AG09309 (cell line): ENCODE data around the gene UGT2B7.

Experiments
- DNase-seq: peaks from one replicate; pipeline ENCODE4 v3.0.0-alpha.2; 2010; ENCODE audit warnings: low read depth
- H3K4me3 ChIP-seq: 2 replicates; pipeline ENCODE4 v1.5.1; 2011; ENCODE audit warnings: mild to moderate bottlenecking, low read depth, low read length, moderate library complexity; ENCODE audit not compliant: control insufficient read depth
- CTCF ChIP-seq: IDR thresholded peaks from 2 replicates; pipeline ENCODE4 v1.5.1; 2011; ENCODE audit warnings: mild to moderate bottlenecking, low read depth, low read length, inconsistent platforms; ENCODE audit not compliant: insufficient read depth, control insufficient read depth; ENCODE audit errors: missing control alignments

The UGT2B7 gene

GRCh38 chr4:69088473-69088872 is 7.8 kb upstream of the UGT2B7 start:
- DNase-seq, result no peak
- no peak overlapping the region for H3K4me3 ChIP-seq
- no peak for TF ChIP-seq CTCF

- no peak for TF ChIP-seq CTCF
- no peak overlapping the region for H3K4me3 ChIP-seq
- no peak for DNase-seq
Observed at GRCh38 chr4:69089388-69089787, 6.9 kb upstream of the UGT2B7 start.

GRCh38 chr4:69092190-69092589 is 4.1 kb upstream of the UGT2B7 start:
- no peak for DNase-seq
- H3K4me3 ChIP-seq, result no peak overlapping the region
- TF ChIP-seq CTCF, result no peak

- DNase-seq, result no peak
- no peak overlapping the region for H3K4me3 ChIP-seq
- TF ChIP-seq CTCF, result no peak
Observed at GRCh38 chr4:69092980-69093568, 3.2 kb upstream of the UGT2B7 start.

GRCh38 chr4:69093681-69094080 is 2.6 kb upstream of the UGT2B7 start:
- TF ChIP-seq CTCF, result no peak
- no peak for DNase-seq
- H3K4me3 ChIP-seq, result no peak overlapping the region

GRCh38 chr4:69095301-69095731 is 958 bp upstream of the UGT2B7 start:
- no peak overlapping the region for H3K4me3 ChIP-seq
- DNase-seq, result no peak
- no peak for TF ChIP-seq CTCF

GRCh38 chr4:69096810-69097209 is 536 bp downstream of the UGT2B7 start:
- no peak for TF ChIP-seq CTCF
- no peak overlapping the region for H3K4me3 ChIP-seq
- DNase-seq, result no peak
